SK-N-SH (cell line): ENCODE data around the gene B3GALT4. TPM values are rescaled to one million over a fixed set of nuclear protein-coding genes. Genes with fewer than 3 reads are reported as not detected.

Experiments used
- CTCF ChIA-PET: fragments of 300-600, 350-600 bp; formaldehyde crosslinking; extraction: SDS; loops from one replicate; lab custom pipeline; 2021; lab: Yijun Ruan, JAX
- POLR2A ChIA-PET: fragments of 350-600 bp; sonication (Branson Sonifier 250); formaldehyde crosslinking; extraction: SDS; loops from one replicate; lab custom pipeline; 2020; ENCODE audit warnings: antibody characterized with exemption, inconsistent platforms; lab: Yijun Ruan, JAX
- DNase-seq: peaks from one replicate; pipeline ENCODE4 v3.0.0; 2012
- H2AFZ ChIP-seq: fragments of 200-600 bp; sonication (generic); 2 replicates; pipeline ENCODE4 v1.8.1; 2016; ENCODE audit warnings: antibody characterized with exemption, mild to moderate bottlenecking, low read depth
- H3F3A ChIP-seq: fragments of 200-600 bp; sonication (generic); replicated peaks from 2 replicates; pipeline ENCODE3; 2016; ENCODE audit warnings: antibody characterized with exemption, mild to moderate bottlenecking; ENCODE audit not compliant: insufficient read depth
- H3K27ac ChIP-seq, 2 experiments: fragments of 200-500 bp in 1 of 2; fragments of 200-600 bp in 1 of 2; sonication (Bioruptor generic) in 1 of 2; sonication (generic), shearing (Covaris generic) in 1 of 2; 2 replicates each; pipeline versions ENCODE4 v1.5.1 to v1.6.1; 2014 to 2016; ENCODE audit warnings: low read depth in 2 of 2, inconsistent platforms in 1 of 2, low read length in 1 of 2, mild to moderate bottlenecking in 1 of 2, mixed read lengths in 1 of 2
- H3K27me3 ChIP-seq: fragments of 200-600 bp; sonication (generic), shearing (Covaris generic); 2 replicates; pipeline ENCODE4 v1.6.1; 2016; ENCODE audit warnings: mixed run types; ENCODE audit not compliant: insufficient read depth
- H3K36me3 ChIP-seq, 2 experiments: fragments of 200-500 bp in 1 of 2; fragments of 200-600 bp in 1 of 2; sonication (Bioruptor generic) in 1 of 2; sonication (generic) in 1 of 2; replicated peaks in 1 of 2; 2 replicates each; pipeline versions ENCODE3 to v1.5.1; 2014 to 2016; ENCODE audit warnings: low read length in 1 of 2, mild to moderate bottlenecking in 1 of 2; ENCODE audit not compliant: insufficient read depth in 2 of 2, control insufficient read depth in 1 of 2
- H3K4me1 ChIP-seq, 2 experiments: fragments of 200-500 bp in 1 of 2; fragments of 200-600 bp in 1 of 2; sonication (Bioruptor generic) in 1 of 2; sonication (generic), shearing (Covaris generic) in 1 of 2; 2 replicates each; pipeline versions ENCODE4 v1.5.1 to v1.6.1; 2014 to 2016; ENCODE audit warnings: low read depth in 1 of 2, low read length in 1 of 2, mixed run types in 1 of 2; ENCODE audit not compliant: insufficient read depth in 2 of 2, control insufficient read depth in 1 of 2
- H3K4me2 ChIP-seq: fragments of 200-600 bp; sonication (generic), shearing (Covaris generic); 2 replicates; pipeline ENCODE4 v1.6.1; 2017; ENCODE audit warnings: mixed run types
- H3K4me3 ChIP-seq, 2 experiments: fragments of 200-500 bp in 1 of 2; fragments of 200-600 bp in 1 of 2; sonication (Bioruptor generic) in 1 of 2; sonication (generic), shearing (Covaris generic) in 1 of 2; 2 replicates each; pipeline versions ENCODE4 v1.5.1 to v1.8.1; 2014 to 2016; ENCODE audit warnings: low read depth in 2 of 2, inconsistent platforms in 1 of 2, low read length in 1 of 2, mild to moderate bottlenecking in 1 of 2, mixed read lengths in 1 of 2, moderate library complexity in 1 of 2
- H3K79me2 ChIP-seq: fragments of 200-600 bp; sonication (generic); 2 replicates; pipeline ENCODE4 v1.8.1; 2017; ENCODE audit warnings: mild to moderate bottlenecking; ENCODE audit not compliant: insufficient read depth
- H3K9ac ChIP-seq: fragments of 200-600 bp; sonication (generic); 2 replicates; pipeline ENCODE4 v1.6.1; 2017; ENCODE audit warnings: mixed run types
- H3K9me2 ChIP-seq: fragments of 200-600 bp; sonication (generic); 2 replicates; pipeline ENCODE4 v1.6.1; 2017; ENCODE audit warnings: mixed run types
- H3K9me3 ChIP-seq: fragments of 200-600 bp; sonication (generic); 2 replicates; pipeline ENCODE4 v1.6.1; 2017; ENCODE audit warnings: mixed run types, mild to moderate bottlenecking, moderate library complexity
- H4K20me1 ChIP-seq: fragments of 200-600 bp; sonication (generic); 2 replicates; pipeline ENCODE4 v1.6.1; 2017; ENCODE audit warnings: mild to moderate bottlenecking, mixed run types; ENCODE audit not compliant: insufficient read depth
- ELF1 ChIP-seq: IDR thresholded peaks from 2 replicates; pipeline ENCODE4 v1.4.0; 2012
- EZH2phosphoT487 ChIP-seq: fragments of 200-600 bp; sonication (generic); IDR thresholded peaks from 2 replicates; pipeline ENCODE4 v1.6.1; 2017; ENCODE audit warnings: low read depth, mixed run types, mild to moderate bottlenecking, antibody characterized with exemption, moderate library complexity, borderline replicate concordance
- FOSL2 ChIP-seq: IDR thresholded peaks from 2 replicates; pipeline ENCODE4 v1.4.0; 2012; ENCODE audit warnings: low read depth, mild to moderate bottlenecking, moderate library complexity, borderline replicate concordance
- GABPA ChIP-seq: IDR thresholded peaks from 2 replicates; pipeline ENCODE4 v1.4.0; 2012; ENCODE audit warnings: low read depth, mild to moderate bottlenecking
- MXI1 ChIP-seq: IDR thresholded peaks from 2 replicates; pipeline ENCODE4 v1.6.1; 2012; ENCODE audit warnings: mild to moderate bottlenecking, low read depth, low read length, improper control_type of control experiment
- NFIC ChIP-seq: IDR thresholded peaks from 2 replicates; pipeline ENCODE4 v1.4.0; 2012; ENCODE audit warnings: borderline replicate concordance
- POLR2AphosphoS5 ChIP-seq: IDR thresholded peaks from 2 replicates; pipeline ENCODE4 v1.6.1; 2012; ENCODE audit warnings: low read depth, low read length
- RCOR1 ChIP-seq: fragments of 150-350 bp; IDR thresholded peaks from 2 replicates; pipeline ENCODE4 v1.6.1; 2017; ENCODE audit warnings: antibody characterized with exemption, low read length
- RFX5 ChIP-seq: IDR thresholded peaks from 2 replicates; pipeline ENCODE4 v1.6.1; 2012; ENCODE audit warnings: mild to moderate bottlenecking, improper control_type of control experiment, low read length
- RXRA ChIP-seq: IDR thresholded peaks from 2 replicates; pipeline ENCODE4 v1.4.0; 2012; ENCODE audit warnings: low read depth, mild to moderate bottlenecking, borderline replicate concordance
- SIN3A ChIP-seq: IDR thresholded peaks from 2 replicates; pipeline ENCODE4 v1.6.1; 2012; ENCODE audit warnings: low read depth, mild to moderate bottlenecking, low read length, moderate library complexity, borderline replicate concordance
- TAF1 ChIP-seq: IDR thresholded peaks from 2 replicates; pipeline ENCODE4 v1.6.1; 2012; ENCODE audit warnings: low read depth, mild to moderate bottlenecking, low read length, moderate library complexity, borderline replicate concordance
- TCF12 ChIP-seq: IDR thresholded peaks from 2 replicates; pipeline ENCODE4 v1.4.0; 2012
- WGBS: methylation state at CpG from one replicate; pipeline ENCODE4 v1.1.6; 2017; ENCODE audit warnings: low lambda C conversion rate; 5-methylcytosine and 5-hydroxymethylcytosine counted together
- polyA plus RNA-seq, 3 experiments: library from polyadenylated mRNA; depleted of rRNA; stranded (reverse); fragments of >200 nt; gene quantifications; 2 replicates each; pipeline ENCODE4 v1.2.3, GENCODE V29; 2012
- TF ChIP-seq, protein P1 (sequence below): fragments of 150-350 bp; IDR thresholded peaks from 2 replicates; pipeline ENCODE4 v1.6.1; 2016; ENCODE audit warnings: mild to moderate bottlenecking, low read depth, low read length
- TF ChIP-seq, protein P2 (sequence below): IDR thresholded peaks from 2 replicates; pipeline ENCODE4 v1.4.0; 2012; ENCODE audit warnings: low read depth, borderline replicate concordance
- TF ChIP-seq, protein P3 (sequence below): fragments of 200-600 bp; sonication (generic); IDR thresholded peaks from 2 replicates; pipeline ENCODE4 v1.6.1; 2017; ENCODE audit warnings: antibody characterized with exemption, mild to moderate bottlenecking, moderate library complexity
- TF ChIP-seq, protein P4 (sequence below): IDR thresholded peaks from 2 replicates; pipeline ENCODE4 v1.6.1; 2012; ENCODE audit warnings: mild to moderate bottlenecking, low read depth, low read length, moderate library complexity
- TF ChIP-seq, protein P5 (sequence below): IDR thresholded peaks from 2 replicates; pipeline ENCODE4 v1.4.0; 2012; ENCODE audit warnings: low read depth, borderline replicate concordance

The B3GALT4 gene
- polyA plus RNA-seq, 1 of the 3 experiments (the other 2 are of a cell fraction): 0.56 TPM

DNA sequence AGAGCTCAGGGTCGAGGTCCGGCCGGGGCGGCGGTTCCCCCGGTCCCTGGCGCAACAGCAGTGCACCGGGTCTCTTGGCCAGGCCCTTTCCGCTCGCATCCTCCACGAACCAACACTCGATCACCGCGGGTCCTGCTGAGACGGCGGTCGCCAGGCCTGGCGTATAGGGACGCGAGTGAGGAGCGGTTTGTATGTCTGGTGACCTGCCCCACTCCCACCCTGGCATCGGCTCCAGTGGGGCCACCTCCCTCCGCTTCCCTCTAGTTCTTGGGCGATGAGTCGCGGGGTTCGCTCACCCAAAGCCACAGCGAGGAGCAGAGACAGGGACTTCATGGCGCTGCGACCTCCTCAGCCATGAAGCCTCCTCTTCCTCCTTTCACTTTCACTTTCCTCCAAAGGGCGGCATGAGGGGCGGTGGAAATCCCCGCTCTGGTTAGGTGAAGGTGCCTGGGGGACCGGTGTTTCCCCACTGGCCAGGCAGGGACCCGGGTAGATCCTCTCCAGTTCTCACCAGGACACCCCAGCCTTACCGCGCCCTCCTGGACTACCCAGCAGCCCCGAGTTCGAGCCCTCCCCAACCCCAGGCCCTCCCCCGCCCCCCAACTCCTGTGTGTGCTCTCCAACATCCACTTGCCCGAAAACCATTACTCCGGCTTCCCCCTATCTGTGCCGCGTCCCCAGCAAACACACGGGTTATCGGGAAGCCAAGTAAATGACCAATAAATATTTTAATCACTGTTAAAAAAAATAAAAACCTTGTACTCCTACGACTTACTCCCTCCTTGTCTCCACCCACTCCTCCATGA lies 37.0 kb downstream of the B3GALT4 start, which contains the start of gene TAPBP:
Gene TAPBP (minus strand): TSS at position 370 of the 806 bp plus-strand sequence. CDS start 37 bp downstream, at position 333.
- H3K4me2 ChIP-seq: peak within 1 kb of the TSS; percentile 100
- H3F3A ChIP-seq: peaks cover 17% of the 10 kb centered on the region
- peak within 1 kb of the TSS; percentile 96 for H3K9ac ChIP-seq
- TF ChIP-seq, protein P1, sequence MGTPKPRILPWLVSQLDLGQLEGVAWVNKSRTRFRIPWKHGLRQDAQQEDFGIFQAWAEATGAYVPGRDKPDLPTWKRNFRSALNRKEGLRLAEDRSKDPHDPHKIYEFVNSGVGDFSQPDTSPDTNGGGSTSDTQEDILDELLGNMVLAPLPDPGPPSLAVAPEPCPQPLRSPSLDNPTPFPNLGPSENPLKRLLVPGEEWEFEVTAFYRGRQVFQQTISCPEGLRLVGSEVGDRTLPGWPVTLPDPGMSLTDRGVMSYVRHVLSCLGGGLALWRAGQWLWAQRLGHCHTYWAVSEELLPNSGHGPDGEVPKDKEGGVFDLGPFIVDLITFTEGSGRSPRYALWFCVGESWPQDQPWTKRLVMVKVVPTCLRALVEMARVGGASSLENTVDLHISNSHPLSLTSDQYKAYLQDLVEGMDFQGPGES: no peak
- TF ChIP-seq GABPA (no peak), ELF1 (no peak), MXI1 (0 out of 2 replicates have a peak, but pooled peaks have one; percentile 5), FOSL2 (no peak), TCF12 (no peak), TAF1 (no peak), NFIC (peak; percentile 3; the same call in 1 of the 2 replicates), SIN3A (no peak), RCOR1 (no peak), POLR2AphosphoS5 (peak; percentile 47; the same call in 1 of the 2 replicates), RFX5 (no peak), EZH2phosphoT487 (no peak), RXRA (no peak)
- TF ChIP-seq, protein P2, sequence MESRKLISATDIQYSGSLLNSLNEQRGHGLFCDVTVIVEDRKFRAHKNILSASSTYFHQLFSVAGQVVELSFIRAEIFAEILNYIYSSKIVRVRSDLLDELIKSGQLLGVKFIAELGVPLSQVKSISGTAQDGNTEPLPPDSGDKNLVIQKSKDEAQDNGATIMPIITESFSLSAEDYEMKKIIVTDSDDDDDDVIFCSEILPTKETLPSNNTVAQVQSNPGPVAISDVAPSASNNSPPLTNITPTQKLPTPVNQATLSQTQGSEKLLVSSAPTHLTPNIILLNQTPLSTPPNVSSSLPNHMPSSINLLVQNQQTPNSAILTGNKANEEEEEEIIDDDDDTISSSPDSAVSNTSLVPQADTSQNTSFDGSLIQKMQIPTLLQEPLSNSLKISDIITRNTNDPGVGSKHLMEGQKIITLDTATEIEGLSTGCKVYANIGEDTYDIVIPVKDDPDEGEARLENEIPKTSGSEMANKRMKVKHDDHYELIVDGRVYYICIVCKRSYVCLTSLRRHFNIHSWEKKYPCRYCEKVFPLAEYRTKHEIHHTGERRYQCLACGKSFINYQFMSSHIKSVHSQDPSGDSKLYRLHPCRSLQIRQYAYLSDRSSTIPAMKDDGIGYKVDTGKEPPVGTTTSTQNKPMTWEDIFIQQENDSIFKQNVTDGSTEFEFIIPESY: no peak
- TF ChIP-seq, protein P3, sequence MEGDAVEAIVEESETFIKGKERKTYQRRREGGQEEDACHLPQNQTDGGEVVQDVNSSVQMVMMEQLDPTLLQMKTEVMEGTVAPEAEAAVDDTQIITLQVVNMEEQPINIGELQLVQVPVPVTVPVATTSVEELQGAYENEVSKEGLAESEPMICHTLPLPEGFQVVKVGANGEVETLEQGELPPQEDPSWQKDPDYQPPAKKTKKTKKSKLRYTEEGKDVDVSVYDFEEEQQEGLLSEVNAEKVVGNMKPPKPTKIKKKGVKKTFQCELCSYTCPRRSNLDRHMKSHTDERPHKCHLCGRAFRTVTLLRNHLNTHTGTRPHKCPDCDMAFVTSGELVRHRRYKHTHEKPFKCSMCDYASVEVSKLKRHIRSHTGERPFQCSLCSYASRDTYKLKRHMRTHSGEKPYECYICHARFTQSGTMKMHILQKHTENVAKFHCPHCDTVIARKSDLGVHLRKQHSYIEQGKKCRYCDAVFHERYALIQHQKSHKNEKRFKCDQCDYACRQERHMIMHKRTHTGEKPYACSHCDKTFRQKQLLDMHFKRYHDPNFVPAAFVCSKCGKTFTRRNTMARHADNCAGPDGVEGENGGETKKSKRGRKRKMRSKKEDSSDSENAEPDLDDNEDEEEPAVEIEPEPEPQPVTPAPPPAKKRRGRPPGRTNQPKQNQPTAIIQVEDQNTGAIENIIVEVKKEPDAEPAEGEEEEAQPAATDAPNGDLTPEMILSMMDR: no peak
- TF ChIP-seq, protein P4, sequence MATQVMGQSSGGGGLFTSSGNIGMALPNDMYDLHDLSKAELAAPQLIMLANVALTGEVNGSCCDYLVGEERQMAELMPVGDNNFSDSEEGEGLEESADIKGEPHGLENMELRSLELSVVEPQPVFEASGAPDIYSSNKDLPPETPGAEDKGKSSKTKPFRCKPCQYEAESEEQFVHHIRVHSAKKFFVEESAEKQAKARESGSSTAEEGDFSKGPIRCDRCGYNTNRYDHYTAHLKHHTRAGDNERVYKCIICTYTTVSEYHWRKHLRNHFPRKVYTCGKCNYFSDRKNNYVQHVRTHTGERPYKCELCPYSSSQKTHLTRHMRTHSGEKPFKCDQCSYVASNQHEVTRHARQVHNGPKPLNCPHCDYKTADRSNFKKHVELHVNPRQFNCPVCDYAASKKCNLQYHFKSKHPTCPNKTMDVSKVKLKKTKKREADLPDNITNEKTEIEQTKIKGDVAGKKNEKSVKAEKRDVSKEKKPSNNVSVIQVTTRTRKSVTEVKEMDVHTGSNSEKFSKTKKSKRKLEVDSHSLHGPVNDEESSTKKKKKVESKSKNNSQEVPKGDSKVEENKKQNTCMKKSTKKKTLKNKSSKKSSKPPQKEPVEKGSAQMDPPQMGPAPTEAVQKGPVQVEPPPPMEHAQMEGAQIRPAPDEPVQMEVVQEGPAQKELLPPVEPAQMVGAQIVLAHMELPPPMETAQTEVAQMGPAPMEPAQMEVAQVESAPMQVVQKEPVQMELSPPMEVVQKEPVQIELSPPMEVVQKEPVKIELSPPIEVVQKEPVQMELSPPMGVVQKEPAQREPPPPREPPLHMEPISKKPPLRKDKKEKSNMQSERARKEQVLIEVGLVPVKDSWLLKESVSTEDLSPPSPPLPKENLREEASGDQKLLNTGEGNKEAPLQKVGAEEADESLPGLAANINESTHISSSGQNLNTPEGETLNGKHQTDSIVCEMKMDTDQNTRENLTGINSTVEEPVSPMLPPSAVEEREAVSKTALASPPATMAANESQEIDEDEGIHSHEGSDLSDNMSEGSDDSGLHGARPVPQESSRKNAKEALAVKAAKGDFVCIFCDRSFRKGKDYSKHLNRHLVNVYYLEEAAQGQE: no peak
- TF ChIP-seq, protein P5, sequence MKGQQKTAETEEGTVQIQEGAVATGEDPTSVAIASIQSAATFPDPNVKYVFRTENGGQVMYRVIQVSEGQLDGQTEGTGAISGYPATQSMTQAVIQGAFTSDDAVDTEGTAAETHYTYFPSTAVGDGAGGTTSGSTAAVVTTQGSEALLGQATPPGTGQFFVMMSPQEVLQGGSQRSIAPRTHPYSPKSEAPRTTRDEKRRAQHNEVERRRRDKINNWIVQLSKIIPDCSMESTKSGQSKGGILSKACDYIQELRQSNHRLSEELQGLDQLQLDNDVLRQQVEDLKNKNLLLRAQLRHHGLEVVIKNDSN: no peak
- H4K20me1 ChIP-seq: peaks cover 8% of the 10 kb centered on the region; the same call in 1 of the 2 replicates
- CTCF ChIA-PET: interaction anchor here (2.1 to 3.5 kb wide), 2 partner anchors 15 to 31 kb away, joined by 9 to 26 read pairs; partner anchors contain the start of gene RGL2
- peaks cover 66% of the 10 kb centered on the region for H3K79me2 ChIP-seq
- peak within 1 kb of the TSS; percentile 64 for H2AFZ ChIP-seq
- peaks cover 5 to 21% of the 10 kb centered on the region in 2 experiments for H3K36me3 ChIP-seq
- WGBS: under 1% methylated on average over 19 of the region's 47 CpGs
- POLR2A ChIA-PET: interaction anchor here (0.6 to 2.2 kb wide), 4 partner anchors 12 to 117 kb away, joined by 3 to 14 read pairs (median 3); partner anchors contain the start of gene RGL2
- DNase-seq: peak; percentile 75
- H3K9me3 ChIP-seq: no peaks in the 10 kb centered on the region
- H3K4me3 ChIP-seq: peak within 1 kb of the TSS; percentile 76 to 94
- peak within 1 kb of the TSS; percentile 89 to 94 for H3K27ac ChIP-seq
- H3K27me3 ChIP-seq: no peaks in the 10 kb centered on the region
- no peaks in the 10 kb centered on the region for H3K9me2 ChIP-seq
- peaks cover 8 to 30% of the 10 kb centered on the region in 2 experiments; a peak in 1 of 4 replicates for H3K4me1 ChIP-seq
